Measurements from ENCODE around the gene RNF144A. TPM values are rescaled to one million over a fixed set of nuclear protein-coding genes. Genes with fewer than 3 reads are reported as not detected.

RNF144A gene
- total and polyA plus RNA-seq, 10 of the 15 experiments (the other 5 are each of a cell fraction or from before 2014, with no cell fraction given), result 0.02 to 12.1 (median 0.48) TPM; not detected in 1

DNA sequence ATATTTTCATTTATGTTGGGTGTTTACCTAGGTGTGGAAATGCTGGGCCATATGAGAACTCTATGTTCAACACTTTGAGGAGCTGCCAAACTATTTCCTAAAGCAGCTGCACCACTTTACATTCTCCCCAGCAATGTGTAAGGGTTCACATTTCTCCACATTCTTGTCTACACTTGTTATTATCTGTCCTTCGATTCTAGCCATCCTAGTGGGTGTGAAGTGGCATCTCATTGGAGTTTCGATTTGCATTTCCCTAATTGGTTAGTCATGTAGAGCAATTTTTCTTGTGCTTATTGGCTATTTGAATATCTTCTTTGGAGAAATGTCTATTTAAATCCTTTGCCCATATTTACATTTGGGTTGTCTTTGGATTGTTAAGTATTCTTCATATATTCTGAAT is 21.9 kb downstream of the RNF144A start:
- CTCF ChIA-PET, result interaction anchor here (0.8 to 2.5 kb wide), 6 partner anchors 11 to 105 kb away, joined by 3 to 9 read pairs (median 4); no protein-coding TSS in a partner anchor
- Histone ChIP-seq H3K27me3 (replicated peaks in 1 of 2; ENCODE audit: control insufficient read depth in 2 of 2, insufficient read depth in 2 of 2, low read length in 1 of 2) (no peaks in the 10 kb centered on the region), H3K79me2 (ENCODE audit: control insufficient read depth, insufficient read depth, low read length) (no peaks in the 10 kb centered on the region), H3K36me3 (ENCODE audit: control insufficient read depth in 2 of 2, insufficient read depth in 2 of 2, low read length in 1 of 2) (peaks cover 0 to 2% of the 10 kb centered on the region in 2 experiments; a peak in 2 of 4 replicates), H3K27ac (ENCODE audit: control insufficient read depth, insufficient read depth) (no peak overlapping the region), H4K20me1 (ENCODE audit: control insufficient read depth, insufficient read depth) (no peaks in the 10 kb centered on the region), H3K9me3 (replicated peaks; ENCODE audit: control insufficient read depth, insufficient read depth, low read length) (no peaks in the 10 kb centered on the region; the same call in 2 of the 3 replicates), H3K4me2 (ENCODE audit: control insufficient read depth, insufficient read depth) (no peak overlapping the region), H3K4me1 (ENCODE audit: control insufficient read depth, insufficient read depth, low read length) (peaks cover 10% of the 10 kb centered on the region), H3K9ac (ENCODE audit: control insufficient read depth, insufficient read depth, low read length) (no peak overlapping the region), H2AFZ (ENCODE audit: control insufficient read depth, low read depth, low read length) (no peak overlapping the region), H3K4me3 (no peak overlapping the region)
- DNase-seq (ENCODE audit: low read depth, low spot score) (no peak), ATAC-seq (no peak), FAIRE-seq (no peak)
- intact Hi-C loops (cut with micrococcal nuclease; ENCODE audit: unreplicated experiment), result no loop called here
- RAD21 ChIA-PET (ENCODE audit: unreplicated experiment), result interaction anchor here (1.0 to 1.2 kb wide), 2 partner anchors 33 to 75 kb away, joined by 3 read pairs; no protein-coding TSS in a partner anchor
- 3% methylated on average over 2 of the region's 2 CpGs for WGBS (ENCODE audit: insufficient coverage, insufficient replicate concordance, low lambda C conversion rate, missing lambda C conversion rate)
- POLR2A ChIA-PET, result no interaction called here
- in situ Hi-C loops (cut with MboI), result no loop called here
- BruUV-seq (replicated peaks), result no TSS peak
- SMC1A ChIA-PET (ENCODE audit: uncharacterized antibody, unreplicated experiment), result interaction anchor here (0.6 to 2.8 kb wide), 3 partner anchors 9 to 305 kb away, joined by 3 to 11 read pairs (median 5); no protein-coding TSS in a partner anchor
- TF ChIP-seq RUNX3 (IDR thresholded peaks at IDR 0.05; ENCODE audit: low read length) (no peak), ESRRA (IDR thresholded peaks at IDR 0.05; ENCODE audit: low read length) (no peak), SMARCA5 (IDR thresholded peaks at IDR 0.05) (no peak), KDM1A (IDR thresholded peaks at IDR 0.05; ENCODE audit: borderline replicate concordance) (no peak), NR2C1 (IDR thresholded peaks at IDR 0.05) (no peak), JUND (IDR thresholded peaks at IDR 0.05; ENCODE audit: low read depth, low read length) (no peak), ZNF384 (IDR thresholded peaks at IDR 0.05; ENCODE audit: borderline replicate concordance, low read depth, low read length) (no peak), FOS (IDR thresholded peaks at IDR 0.05; ENCODE audit: borderline replicate concordance, extremely low read depth, insufficient read length) (no peak), SUZ12 (IDR thresholded peaks at IDR 0.05; ENCODE audit: unreplicated experiment) (no peak), CHD2 (IDR thresholded peaks at IDR 0.05; ENCODE audit: borderline replicate concordance, low read depth, low read length) (no peak), MYB (IDR thresholded peaks at IDR 0.05; ENCODE audit: borderline replicate concordance, low read depth, low read length) (no peak), ZZZ3 (IDR thresholded peaks at IDR 0.05; ENCODE audit: control insufficient read depth, insufficient read length, low read depth) (no peak), NBN (IDR thresholded peaks at IDR 0.05) (no peak), NR2F1 (conservative IDR thresholded peaks at IDR 0.05) (no peak), ASH2L (IDR thresholded peaks at IDR 0.05; ENCODE audit: borderline replicate concordance, low read depth) (no peak), BMI1 (IDR thresholded peaks at IDR 0.05; ENCODE audit: borderline replicate concordance) (no peak)
- TF ChIP-seq, protein P1, sequence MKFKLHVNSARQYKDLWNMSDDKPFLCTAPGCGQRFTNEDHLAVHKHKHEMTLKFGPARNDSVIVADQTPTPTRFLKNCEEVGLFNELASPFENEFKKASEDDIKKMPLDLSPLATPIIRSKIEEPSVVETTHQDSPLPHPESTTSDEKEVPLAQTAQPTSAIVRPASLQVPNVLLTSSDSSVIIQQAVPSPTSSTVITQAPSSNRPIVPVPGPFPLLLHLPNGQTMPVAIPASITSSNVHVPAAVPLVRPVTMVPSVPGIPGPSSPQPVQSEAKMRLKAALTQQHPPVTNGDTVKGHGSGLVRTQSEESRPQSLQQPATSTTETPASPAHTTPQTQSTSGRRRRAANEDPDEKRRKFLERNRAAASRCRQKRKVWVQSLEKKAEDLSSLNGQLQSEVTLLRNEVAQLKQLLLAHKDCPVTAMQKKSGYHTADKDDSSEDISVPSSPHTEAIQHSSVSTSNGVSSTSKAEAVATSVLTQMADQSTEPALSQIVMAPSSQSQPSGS (IDR thresholded peaks at IDR 0.05; ENCODE audit: low read length), result no peak
- TF ChIP-seq, protein P2, sequence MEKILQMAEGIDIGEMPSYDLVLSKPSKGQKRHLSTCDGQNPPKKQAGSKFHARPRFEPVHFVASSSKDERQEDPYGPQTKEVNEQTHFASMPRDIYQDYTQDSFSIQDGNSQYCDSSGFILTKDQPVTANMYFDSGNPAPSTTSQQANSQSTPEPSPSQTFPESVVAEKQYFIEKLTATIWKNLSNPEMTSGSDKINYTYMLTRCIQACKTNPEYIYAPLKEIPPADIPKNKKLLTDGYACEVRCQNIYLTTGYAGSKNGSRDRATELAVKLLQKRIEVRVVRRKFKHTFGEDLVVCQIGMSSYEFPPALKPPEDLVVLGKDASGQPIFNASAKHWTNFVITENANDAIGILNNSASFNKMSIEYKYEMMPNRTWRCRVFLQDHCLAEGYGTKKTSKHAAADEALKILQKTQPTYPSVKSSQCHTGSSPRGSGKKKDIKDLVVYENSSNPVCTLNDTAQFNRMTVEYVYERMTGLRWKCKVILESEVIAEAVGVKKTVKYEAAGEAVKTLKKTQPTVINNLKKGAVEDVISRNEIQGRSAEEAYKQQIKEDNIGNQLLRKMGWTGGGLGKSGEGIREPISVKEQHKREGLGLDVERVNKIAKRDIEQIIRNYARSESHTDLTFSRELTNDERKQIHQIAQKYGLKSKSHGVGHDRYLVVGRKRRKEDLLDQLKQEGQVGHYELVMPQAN (conservative IDR thresholded peaks at IDR 0.05), result no peak
